ENCODE measurements around the gene NCMAP. TPM values are rescaled to one million over a fixed set of nuclear protein-coding genes. Genes with fewer than 3 reads are reported as not detected.

Gene NCMAP
- total and polyA plus RNA-seq, 2 of the 4 experiments (the other 2 are of a cell fraction): not detected

GRCh38 chr1:24544239-24544638, 11.6 kb upstream of the NCMAP start:
- Histone ChIP-seq H3K27me3 (ENCODE audit: control insufficient read depth, insufficient read depth, low read length) (peaks cover 7% of the 10 kb centered on the region; the same call in 1 of the 2 replicates), H2BK15ac (ENCODE audit: low read depth, low read length) (no peak overlapping the region), H3K9me3 (ENCODE audit: control insufficient read depth, insufficient read depth, low read length) (no peaks in the 10 kb centered on the region), H3K4me2 (ENCODE audit: low read depth, low read length) (no peak overlapping the region), H4K5ac (ENCODE audit: low read depth, low read length) (no peak overlapping the region), H2BK120ac (ENCODE audit: low read depth, low read length) (no peak overlapping the region), H2AK5ac (ENCODE audit: low read depth, low read length) (no peak overlapping the region), H3K79me1 (ENCODE audit: low read depth in 1 of 2, low read length in 2 of 2) (no peaks in the 10 kb centered on the region), H3K27ac (ENCODE audit: insufficient read depth, low read length) (no peak overlapping the region), H3K4ac (ENCODE audit: low read depth, low read length) (no peak overlapping the region), H3K36me3 (ENCODE audit: control insufficient read depth, insufficient read depth, low read length) (no peaks in the 10 kb centered on the region), H3K9me1 (ENCODE audit: insufficient read depth, low read length) (peaks cover 5% of the 10 kb centered on the region), H3K14ac (replicated peaks; ENCODE audit: low read depth, low read length) (no peak overlapping the region), H2AFZ (replicated peaks; ENCODE audit: low read length, poor library complexity) (no peak overlapping the region), H4K20me1 (ENCODE audit: insufficient read depth, low read length) (no peaks in the 10 kb centered on the region), H4K8ac (ENCODE audit: low read depth in 2 of 2, low read length in 2 of 2) (no peak overlapping the region; a peak in 1 of 4 replicates), H3K18ac (ENCODE audit: low read depth, low read length) (no peak overlapping the region), H4K91ac (ENCODE audit: insufficient read depth, low read depth, low read length) (no peak overlapping the region), H3K56ac (ENCODE audit: extremely low read depth, insufficient read depth, low read length) (no peak overlapping the region), H3K4me1 (ENCODE audit: control insufficient read depth, insufficient read depth, low read length) (peaks cover 3% of the 10 kb centered on the region; the same call in 1 of the 2 replicates), H3K4me3 (ENCODE audit: insufficient read depth, low read depth, low read length) (no peak overlapping the region), H3K23ac (ENCODE audit: low read depth, low read length) (no peak overlapping the region), H3K9ac (ENCODE audit: low read depth, low read length) (no peak overlapping the region), H2BK5ac (ENCODE audit: low read depth, low read length, poor library complexity, severe bottlenecking) (no peak overlapping the region), H2BK20ac (ENCODE audit: low read depth, low read length) (no peak overlapping the region), H2AK9ac (replicated peaks; ENCODE audit: low read depth, low read length, poor library complexity) (no peak overlapping the region)
- BruUV-seq (replicated peaks): no TSS peak
- intact Hi-C loops (cut with micrococcal nuclease) (loop anchor here (5.0 kb wide), 1 partner anchor 93 kb away; no protein-coding TSS in a partner anchor), dilution Hi-C loops (cut with HindIII; ENCODE audit: low sequenced_read_pairs, unreplicated experiment) (no loop called here), in situ Hi-C loops (cut with MboI; ENCODE audit: low sequenced_read_pairs) (no loop called here)
- no peak for TF ChIP-seq MAFK (IDR thresholded peaks at IDR 0.05; ENCODE audit: low read depth, low read length)
- no peak for TF ChIP-seq BHLHE40 (IDR thresholded peaks at IDR 0.05; ENCODE audit: low read depth, low read length)
- no peak for TF ChIP-seq RAD21 (IDR thresholded peaks at IDR 0.05; ENCODE audit: low read length)
- TF ChIP-seq RCOR1 (IDR thresholded peaks at IDR 0.05; ENCODE audit: insufficient replicate concordance, low read length): no peak
- CTCF ChIA-PET: no interaction called here
- POLR2A ChIA-PET (ENCODE audit: unreplicated experiment): no interaction called here
- ATAC-seq (ENCODE audit: low read depth): no peak
- no peak for DNase-seq
